Measurements from ENCODE around the gene CORO6. TPM values are rescaled to one million over a fixed set of nuclear protein-coding genes. Genes with fewer than 3 reads are reported as not detected.

The CORO6 gene
- polyA plus RNA-seq, 2 of the 4 experiments (the other 2 are of a cell fraction): 5.0 to 10.1 TPM

DNA sequence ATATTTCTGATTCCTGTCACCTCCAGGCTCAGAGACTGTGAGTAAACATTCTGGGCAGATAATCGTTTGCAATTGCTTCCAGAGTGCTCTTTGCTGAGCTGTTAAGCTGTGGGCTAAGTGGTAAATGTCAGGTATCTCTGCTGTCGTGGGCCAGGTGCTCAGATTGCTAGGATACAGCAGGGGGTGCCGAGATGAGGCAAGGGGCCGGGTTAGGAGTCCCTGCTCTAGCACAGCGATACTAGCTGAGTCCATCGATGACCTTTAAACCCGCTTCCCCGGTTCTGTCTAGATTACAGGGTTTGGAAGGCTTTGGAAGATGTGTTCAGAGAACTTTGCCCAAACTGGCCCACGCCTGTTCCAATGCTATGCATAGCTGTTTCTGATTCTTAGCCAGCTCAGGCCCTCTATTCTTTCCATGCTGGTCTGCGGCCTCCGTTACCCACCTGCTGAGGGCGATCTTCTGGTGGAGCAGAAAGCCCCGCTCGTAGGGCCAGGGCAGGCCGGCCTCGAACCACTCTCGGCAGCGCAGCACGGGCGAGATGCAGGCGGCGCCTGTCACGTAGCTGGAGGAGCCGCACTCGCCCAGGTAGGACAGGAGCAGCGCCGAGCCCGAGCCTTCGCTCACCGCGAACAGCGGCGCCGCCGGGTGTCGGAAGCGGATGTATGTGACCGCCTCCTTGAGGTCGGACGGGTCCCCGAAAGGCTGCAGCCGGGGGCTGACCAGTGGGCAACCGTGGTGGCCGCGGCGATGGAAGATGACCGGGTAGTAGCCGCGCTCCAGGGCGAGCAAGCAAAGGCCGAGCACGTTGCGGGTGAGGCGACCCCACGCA lies 56.9 kb downstream of the CORO6 start:
- no peak for FAIRE-seq
- ChIA-PET POLR2A (interaction anchor here (0.8 to 4.0 kb wide), 5 partner anchors 9 to 274 kb away, joined by 3 to 21 read pairs (median 4); partner anchors contain the start of genes ANKRD13B and NUFIP2), CTCF (interaction anchor here (0.9 to 24.0 kb wide), 17 partner anchors 11 to 528 kb away, joined by 3 to 474 read pairs (median 7); partner anchors contain the start of genes ANKRD13B and CORO6)
- peak; percentile 38 for TF ChIP-seq POLR2A (IDR thresholded peaks at IDR 0.05; ENCODE audit: low read length)
- TF ChIP-seq E2F6 (IDR thresholded peaks at IDR 0.05; ENCODE audit: borderline replicate concordance, low read depth): peak; percentile 62; the same call in 1 of the 2 replicates
- TF ChIP-seq RAD21 (conservative IDR thresholded peaks at IDR 0.05 in 1 of 2, IDR thresholded peaks at IDR 0.05 in 1 of 2): peak; percentile 27 to 29; a peak in 3 of 5 replicates
- TF ChIP-seq ELK1 (IDR thresholded peaks at IDR 0.05; ENCODE audit: low read depth, low read length): no peak
- 0 out of 2 replicates have a peak, but pooled peaks have one; percentile 54 for TF ChIP-seq PBX3 (IDR thresholded peaks at IDR 0.05)
- peak; percentile 38 for TF ChIP-seq SMC3 (IDR thresholded peaks at IDR 0.05)
- peak; percentile 46; the same call in 2 of the 3 replicates for TF ChIP-seq CTCF (IDR thresholded peaks at IDR 0.05)
- peak; percentile 67; the same call in 1 of the 2 replicates for TF ChIP-seq RNF2 (IDR thresholded peaks at IDR 0.05; ENCODE audit: borderline replicate concordance, low read depth)
- TF ChIP-seq, protein P1, sequence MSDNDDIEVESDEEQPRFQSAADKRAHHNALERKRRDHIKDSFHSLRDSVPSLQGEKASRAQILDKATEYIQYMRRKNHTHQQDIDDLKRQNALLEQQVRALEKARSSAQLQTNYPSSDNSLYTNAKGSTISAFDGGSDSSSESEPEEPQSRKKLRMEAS (IDR thresholded peaks at IDR 0.05): peak; percentile 71
- TF ChIP-seq FOSB (CRISPR knock-in tag; IDR thresholded peaks at IDR 0.05): no peak
- Histone ChIP-seq H3K9me3 (no peaks in the 10 kb centered on the region), H3K4me3 (peak overlapping the region; percentile 62), H3K4me2 (peak overlapping the region; percentile 83), H3K4me1 (peaks cover 20% of the 10 kb centered on the region), H3K27ac (peak overlapping the region; percentile 92 to 94)
- 5% methylated on average over 36 of the region's 55 CpGs for WGBS (ENCODE audit: missing lambda C conversion rate)
- peak; percentile 70 to 79 for DNase-seq (ENCODE audit: low read depth in 1 of 2, low spot score in 1 of 2)
- ATAC-seq: peak; percentile 21 to 60

Small RNA genes lying within 50 kb of the gene (small RNA-seq; reads per million reads assigned to genes)
- gene RNU6-920P: 0 to 0.26 (median 0) reads per million in 6 experiments

Other genes with a start within 250 kb of the CORO6 start
- 46.7 and 47.1 TPM in 2 replicates for gene TAOK1, start 232.5 kb downstream of the CORO6 start, polyA plus RNA-seq (2011; rRNA removed)
- gene TAOK1, start 232.5 kb downstream of the CORO6 start, polyA plus RNA-seq (2017; fragmentation: RNase III; extraction: RNeasy Plus Mini Kit Qiagen cat#74134 plus additional on column Dnase treatment): 18.2 to 19.6 TPM (median 18.7 TPM) in 3 replicates
- gene ABHD15, start 55.9 kb downstream of the CORO6 start, polyA plus RNA-seq (2011; rRNA removed): 13.5 and 16.5 TPM in 2 replicates
- 13.6 to 15.8 TPM (median 14.7 TPM) in 3 replicates for gene ABHD15, start 55.9 kb downstream of the CORO6 start, polyA plus RNA-seq (2017; fragmentation: RNase III; extraction: RNeasy Plus Mini Kit Qiagen cat#74134 plus additional on column Dnase treatment)
- gene TP53I13, start 54.2 kb downstream of the CORO6 start, polyA plus RNA-seq (2011; rRNA removed): 27.5 and 31.3 TPM in 2 replicates
- 50.5 to 59.0 TPM (median 57.8 TPM) in 3 replicates for gene TP53I13, start 54.2 kb downstream of the CORO6 start, polyA plus RNA-seq (2017; fragmentation: RNase III; extraction: RNeasy Plus Mini Kit Qiagen cat#74134 plus additional on column Dnase treatment)
- gene GIT1, start 33.3 kb downstream of the CORO6 start, polyA plus RNA-seq (2011; rRNA removed): 53.0 and 56.8 TPM in 2 replicates
- 45.2 to 47.8 TPM (median 45.3 TPM) in 3 replicates for gene GIT1, start 33.3 kb downstream of the CORO6 start, polyA plus RNA-seq (2017; fragmentation: RNase III; extraction: RNeasy Plus Mini Kit Qiagen cat#74134 plus additional on column Dnase treatment)
- 4.0 and 4.5 TPM in 2 replicates for gene ANKRD13B, start 29.8 kb downstream of the CORO6 start, polyA plus RNA-seq (2011; rRNA removed)
- 15.3 to 17.8 TPM (median 16.4 TPM) in 3 replicates for gene ANKRD13B, start 29.8 kb downstream of the CORO6 start, polyA plus RNA-seq (2017; fragmentation: RNase III; extraction: RNeasy Plus Mini Kit Qiagen cat#74134 plus additional on column Dnase treatment)

Measured in A549 (cell line).